ENCODE measurements around the gene ADCY6. TPM values are rescaled to one million over a fixed set of nuclear protein-coding genes. Genes with fewer than 3 reads are reported as not detected.
"Not testable (repeated sequence)": the region's sequence is repeated elsewhere in the genome, so short reads cannot be mapped to it uniquely, and the experiment has no call there.

The ADCY6 gene
- total RNA-seq, 1 donor = 44.7 TPM

GRCh38 chr12:48764521-48764920 is 24.4 kb downstream of the ADCY6 start:
- DNase-seq (ENCODE audit: low read depth in 2 of 3, low spot score in 2 of 3) = no peak

DNA sequence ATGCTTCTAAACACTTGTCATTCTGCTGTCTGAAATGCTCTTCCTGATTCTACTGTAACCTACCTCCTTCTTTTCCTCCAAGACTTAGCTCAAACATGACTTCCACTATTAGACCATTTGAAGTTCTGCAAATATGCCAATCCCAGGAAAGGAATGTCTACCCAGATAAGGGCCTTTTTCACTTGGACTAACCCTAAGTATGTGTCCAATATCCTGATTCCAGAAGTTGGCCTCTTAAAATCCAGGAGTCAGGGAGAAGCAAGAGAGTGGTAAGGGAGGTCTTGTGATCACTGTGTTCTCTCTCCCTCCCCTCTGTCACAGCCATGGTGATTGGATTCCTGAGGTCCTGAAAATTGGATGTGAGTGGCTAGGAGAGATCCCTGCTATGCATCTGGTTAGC is 30.2 kb downstream of the ADCY6 start:
- DNase-seq (ENCODE audit: low read depth in 2 of 3, low spot score in 2 of 3) = no peak

DNA sequence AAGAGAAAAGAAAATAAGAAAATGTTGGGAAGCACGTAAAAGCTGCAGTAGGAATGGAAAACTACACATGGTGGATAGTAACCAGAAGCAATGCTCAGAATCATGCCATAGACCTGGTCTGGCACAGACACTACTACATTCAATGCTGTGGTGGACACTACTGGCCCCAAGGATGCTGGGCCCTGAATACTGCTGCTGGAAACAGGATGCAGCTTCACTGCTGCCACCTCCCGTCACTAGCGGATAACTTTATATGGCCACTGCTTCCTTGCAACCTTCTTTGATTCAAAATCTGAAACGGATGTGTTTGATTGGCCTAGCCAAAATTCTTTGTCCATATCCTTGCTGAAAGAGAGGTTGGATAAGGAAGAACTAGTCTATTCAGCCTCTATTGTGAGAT is 30.7 kb downstream of the ADCY6 start:
- no peak for DNase-seq (ENCODE audit: low read depth in 2 of 3, low spot score in 2 of 3)

DNA sequence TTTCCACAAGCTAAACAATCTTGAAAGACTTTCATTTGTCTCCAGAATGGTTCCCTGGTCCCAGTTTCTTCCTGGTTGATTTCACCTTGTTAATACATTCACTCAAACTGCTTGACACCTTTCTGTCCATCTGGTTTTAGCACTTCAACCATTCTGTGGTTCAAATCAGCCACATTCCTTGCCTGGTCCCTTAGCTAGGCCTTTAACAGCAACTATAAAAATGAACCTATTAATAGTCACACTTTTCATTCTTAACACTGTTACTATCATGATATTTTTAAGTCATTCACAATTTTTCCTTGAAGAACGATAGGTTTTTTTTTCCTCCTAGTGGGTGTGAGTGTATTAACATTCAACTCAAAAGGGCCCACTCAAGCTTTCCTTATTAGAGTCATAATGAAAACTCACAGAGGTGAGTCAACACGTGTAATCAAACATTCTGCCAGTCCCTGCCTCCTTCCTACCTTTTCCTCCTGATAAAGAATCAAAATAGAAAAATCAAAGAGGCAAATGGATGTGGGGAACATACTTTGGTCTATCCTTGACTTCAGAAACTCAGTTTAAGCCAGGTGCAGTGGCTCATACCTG is 38.0 kb downstream of the ADCY6 start:
- DNase-seq (ENCODE audit: low read depth in 2 of 3, low spot score in 2 of 3) = no peak

DNA sequence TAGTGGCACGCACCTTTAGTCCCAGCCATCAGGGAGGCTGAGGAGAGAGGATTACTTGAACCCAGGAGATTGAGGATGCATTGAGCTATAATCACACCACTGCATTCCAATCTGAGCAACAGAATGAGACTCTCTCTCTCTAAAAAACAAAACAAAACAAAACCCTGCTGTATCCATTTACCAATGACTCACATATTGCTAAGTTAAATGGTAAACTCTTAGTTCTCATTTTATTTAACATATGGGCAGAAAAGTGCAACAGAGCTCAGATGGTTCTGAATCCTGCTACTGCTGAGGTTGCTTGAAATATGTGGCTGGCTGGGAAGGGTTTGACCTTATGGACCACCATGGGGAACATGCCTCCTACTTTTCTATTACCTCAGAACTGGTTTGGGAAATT is 38.7 kb downstream of the ADCY6 start:
- DNase-seq (ENCODE audit: low read depth in 2 of 3, low spot score in 2 of 3) = no peak

GRCh38 chr12:48744251-48745008 is 44.5 kb downstream of the ADCY6 start:
- DNase-seq (ENCODE audit: low read depth in 2 of 3, low spot score in 2 of 3) = no peak

- no peak for DNase-seq (ENCODE audit: low read depth in 2 of 3, low spot score in 2 of 3)
These were observed 49.1 kb downstream of the ADCY6 start for GRCh38 chr12:48739618-48740269.

- no peak for DNase-seq (ENCODE audit: low read depth in 2 of 3, low spot score in 2 of 3)
These were observed 52.4 kb downstream of the ADCY6 start for GRCh38 chr12:48736456-48736855.

GRCh38 chr12:48728807-48729206 is 60.1 kb downstream of the ADCY6 start:
- DNase-seq (ENCODE audit: low read depth in 2 of 3, low spot score in 2 of 3) = no peak

DNA sequence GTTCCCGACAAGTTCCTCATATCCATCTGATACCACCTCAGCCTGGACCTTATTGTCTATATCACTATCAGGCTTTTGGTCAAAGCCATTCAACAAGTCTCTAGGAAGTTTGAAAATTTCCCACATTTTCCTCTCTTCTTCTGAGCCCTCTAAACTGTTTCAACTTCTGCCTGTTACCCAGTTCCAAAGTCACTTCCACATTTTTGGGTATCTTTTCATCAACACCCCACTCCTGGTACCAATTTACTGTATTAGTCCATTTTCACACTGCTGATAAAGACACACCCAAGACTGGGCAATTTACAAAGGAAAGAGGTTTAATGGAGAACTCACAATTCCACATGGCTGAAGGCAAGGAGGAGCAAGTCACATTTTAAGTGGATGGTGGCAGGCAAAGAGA is 68.2 kb downstream of the ADCY6 start:
- not testable (repeated sequence) for DNase-seq (ENCODE audit: low read depth in 2 of 3, low spot score in 2 of 3)

- DNase-seq (ENCODE audit: low read depth in 2 of 3, low spot score in 2 of 3) = not testable (repeated sequence)
These were observed 68.7 kb downstream of the ADCY6 start for GRCh38 chr12:48720171-48720570.

GRCh38 chr12:48719002-48719401 is 69.9 kb downstream of the ADCY6 start:
- not testable (repeated sequence) for DNase-seq (ENCODE audit: low read depth in 2 of 3, low spot score in 2 of 3)

DNA sequence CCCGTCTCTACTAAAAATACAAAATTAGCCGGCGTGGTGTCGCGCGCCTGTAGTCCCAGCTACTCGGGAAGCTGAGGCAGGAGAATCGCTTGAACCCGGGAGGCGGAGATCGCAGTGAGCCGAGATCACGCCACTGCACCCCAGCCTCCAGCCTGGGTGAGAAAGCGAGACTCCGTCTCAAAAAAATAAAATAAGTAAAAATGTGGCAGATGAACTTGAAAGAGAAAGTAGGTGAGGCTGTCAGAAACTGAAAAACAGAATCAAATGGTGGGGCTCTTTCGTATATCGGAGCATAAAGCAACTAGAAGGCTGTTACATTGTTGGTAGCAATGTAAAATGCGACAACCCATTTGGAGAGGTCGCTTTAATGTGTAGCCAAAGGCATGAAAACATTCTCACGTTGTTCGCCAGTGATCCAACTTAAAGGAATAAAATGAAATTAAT is 71.6 kb downstream of the ADCY6 start:
- DNase-seq (ENCODE audit: low read depth in 2 of 3, low spot score in 2 of 3) = peak; percentile 17 to 28 (median 21)

DNA sequence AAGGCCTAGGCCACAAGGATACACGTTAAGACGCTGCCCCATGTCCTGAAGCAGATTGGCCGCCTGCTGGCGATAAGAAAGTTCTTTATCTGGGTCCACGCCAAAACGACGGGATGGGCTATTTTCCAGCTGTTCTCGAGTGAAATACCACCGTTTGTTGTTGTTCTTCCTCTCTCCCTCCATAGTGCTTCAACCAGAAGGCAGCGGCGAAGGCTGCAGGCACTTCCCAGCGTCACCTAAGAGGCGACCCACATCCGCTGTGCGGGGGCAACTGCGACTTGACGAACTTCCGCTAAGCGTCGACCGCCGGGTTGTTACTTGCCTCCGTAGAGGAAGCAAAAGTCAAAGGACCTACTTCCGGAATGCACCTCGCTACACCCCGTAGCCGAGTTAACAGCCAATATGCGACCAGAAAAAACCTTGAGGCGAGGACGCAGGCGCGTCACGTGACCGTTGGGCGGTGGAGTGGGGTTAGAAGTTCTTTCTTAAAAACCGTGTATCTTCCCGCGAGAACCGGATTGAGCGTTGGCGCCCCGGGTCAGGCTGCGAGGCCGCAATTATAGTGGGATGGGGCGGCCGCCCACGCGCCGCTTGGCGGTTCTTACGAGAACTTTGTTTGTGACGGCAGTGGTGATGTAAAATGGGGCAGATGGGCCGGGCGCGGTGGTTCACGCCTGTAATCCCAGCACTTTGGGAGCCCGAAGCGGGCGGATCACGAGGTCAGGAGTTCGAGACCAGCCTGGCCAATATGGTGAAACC is 72.2 kb downstream of the ADCY6 start, which contains the start of gene CCNT1:
Gene CCNT1 (minus strand): TSS at position 215 of the 759 bp plus-strand sequence. CDS start 32 bp downstream, at position 183.
- DNase-seq (ENCODE audit: low read depth in 2 of 3, low spot score in 2 of 3) = peak; percentile 99 to 100 (median 100)

Small RNA genes lying within 50 kb of the gene (small RNA-seq; reads per million reads assigned to genes)
- gene MIR4701 (not detected), gene RF00019 (not detected)

Other genes starting within 250 kb of the ADCY6 start
- not detected for gene LALBA, start 219.0 kb downstream of the ADCY6 start, total RNA-seq
- 96.9 TPM for gene KANSL2, start 106.9 kb downstream of the ADCY6 start, total RNA-seq
- 36.9 TPM for gene CCNT1, start 72.4 kb downstream of the ADCY6 start, total RNA-seq
- gene CACNB3, start 29.4 kb upstream of the ADCY6 start, total RNA-seq = 9.2 TPM
- gene DDX23, start 63.1 kb upstream of the ADCY6 start, total RNA-seq = 58.7 TPM
- gene RND1, start 76.8 kb upstream of the ADCY6 start, total RNA-seq = 1.9 TPM
- 8.6 TPM for gene FKBP11, start 136.4 kb upstream of the ADCY6 start, total RNA-seq
- 73.5 TPM for gene ARF3, start 168.4 kb upstream of the ADCY6 start, total RNA-seq
- under 0.01 TPM for gene WNT10B, start 182.6 kb upstream of the ADCY6 start, total RNA-seq
- gene WNT1, start 189.2 kb upstream of the ADCY6 start, total RNA-seq = not detected
- gene DDN, start 210.3 kb upstream of the ADCY6 start, total RNA-seq = 0.81 TPM
- gene PRKAG1, start 229.7 kb upstream of the ADCY6 start, total RNA-seq = 38.0 TPM

Measured in hematopoietic multipotent progenitor cell (in vitro differentiated cells).